ES-I3 (cell line): Measurements from ENCODE around the gene RNF224.
"Not testable (repeated sequence)": the region's sequence is repeated elsewhere in the genome, so short reads cannot be mapped to it uniquely, and the experiment has no call there.

Experiments
- H3K36me3 ChIP-seq: 2 replicates; pipeline ENCODE4 v1.6.1; 2013; ENCODE audit warnings: mild to moderate bottlenecking, low read length, control low read depth, moderate library complexity; ENCODE audit not compliant: insufficient read depth
- H3K4me1 ChIP-seq: 2 replicates; pipeline ENCODE4 v1.6.1; 2013; ENCODE audit warnings: mild to moderate bottlenecking, control low read depth, low read length; ENCODE audit not compliant: insufficient read depth
- H3K9ac ChIP-seq: 2 replicates; pipeline ENCODE4 v1.6.1; 2013; ENCODE audit warnings: low read depth, mild to moderate bottlenecking, low read length, moderate library complexity
- H3K9me3 ChIP-seq: 2 replicates; pipeline ENCODE4 v1.6.1; 2013; ENCODE audit warnings: mild to moderate bottlenecking, low read length, moderate library complexity; ENCODE audit not compliant: control insufficient read depth, insufficient read depth

The RNF224 gene

GRCh38 chr9:137233143-137233980, 6.1 kb downstream of the RNF224 start:
- peaks cover 12% of the 10 kb centered on the region; the same call in 1 of the 2 replicates for H3K4me1 ChIP-seq
- H3K9me3 ChIP-seq = no peaks in the 10 kb centered on the region

GRCh38 chr9:137234055-137234697, 6.9 kb downstream of the RNF224 start:
- peaks cover 12% of the 10 kb centered on the region; the same call in 1 of the 2 replicates for H3K4me1 ChIP-seq
- H3K9ac ChIP-seq = no peak overlapping the region
- no peaks in the 10 kb centered on the region for H3K36me3 ChIP-seq
- no peaks in the 10 kb centered on the region for H3K9me3 ChIP-seq

More at GRCh38 chr9:137233143-137233980, 6.1 kb downstream of the RNF224 start:
- no peak overlapping the region for H3K9ac ChIP-seq
- no peaks in the 10 kb centered on the region for H3K36me3 ChIP-seq

- peaks cover 12% of the 10 kb centered on the region; the same call in 1 of the 2 replicates for H3K4me1 ChIP-seq
- no peaks in the 10 kb centered on the region for H3K36me3 ChIP-seq
Measured at GRCh38 chr9:137234758-137235423, 7.6 kb downstream of the RNF224 start.

GRCh38 chr9:137235424-137236237, 8.3 kb downstream of the RNF224 start:
- Histone ChIP-seq H3K36me3 (no peaks in the 10 kb centered on the region), H3K4me1 (peaks cover 12% of the 10 kb centered on the region; the same call in 1 of the 2 replicates), H3K9me3 (no peaks in the 10 kb centered on the region), H3K9ac (no peak overlapping the region)

More at GRCh38 chr9:137234758-137235423, 7.6 kb downstream of the RNF224 start:
- no peaks in the 10 kb centered on the region for H3K9me3 ChIP-seq
- no peak overlapping the region for H3K9ac ChIP-seq

- Histone ChIP-seq H3K9ac (peak overlapping the region; percentile 13; the same call in 1 of the 2 replicates), H3K9me3 (no peaks in the 10 kb centered on the region), H3K4me1 (peaks cover 12% of the 10 kb centered on the region; the same call in 1 of the 2 replicates), H3K36me3 (no peaks in the 10 kb centered on the region)
Measured at GRCh38 chr9:137236238-137236935, 9.1 kb downstream of the RNF224 start.

GRCh38 chr9:137236936-137237421, 9.7 kb downstream of the RNF224 start:
- Histone ChIP-seq H3K9ac (peak overlapping the region; percentile 13; the same call in 1 of the 2 replicates), H3K9me3 (no peaks in the 10 kb centered on the region), H3K4me1 (peaks cover 12% of the 10 kb centered on the region; the same call in 1 of the 2 replicates), H3K36me3 (no peaks in the 10 kb centered on the region)

- Histone ChIP-seq H3K36me3 (peaks cover 9% of the 10 kb centered on the region), H3K9me3 (no peaks in the 10 kb centered on the region), H3K9ac (no peak overlapping the region), H3K4me1 (peaks cover 16% of the 10 kb centered on the region; the same call in 1 of the 2 replicates)
Measured at GRCh38 chr9:137237759-137238726, 10.7 kb downstream of the RNF224 start.

- Histone ChIP-seq H3K4me1 (peaks cover 26% of the 10 kb centered on the region; the same call in 1 of the 2 replicates), H3K9ac (peak overlapping the region; percentile 94), H3K36me3 (peaks cover 12% of the 10 kb centered on the region)
- H3K9me3 ChIP-seq = not testable (repeated sequence)
Measured at GRCh38 chr9:137239541-137240200, 12.4 kb downstream of the RNF224 start.

GRCh38 chr9:137240318-137240840, 13.1 kb downstream of the RNF224 start:
- Histone ChIP-seq H3K36me3 (peaks cover 12% of the 10 kb centered on the region), H3K9ac (peak overlapping the region; percentile 94), H3K4me1 (peaks cover 30% of the 10 kb centered on the region; the same call in 1 of the 2 replicates), H3K9me3 (no peaks in the 10 kb centered on the region)

- peak within 1 kb of the TSS; percentile 94 for H3K9ac ChIP-seq
- H3K9me3 ChIP-seq = no peaks in the 10 kb centered on the region
- H3K36me3 ChIP-seq = peaks cover 12% of the 10 kb centered on the region
- peaks cover 29% of the 10 kb centered on the region; the same call in 1 of the 2 replicates for H3K4me1 ChIP-seq
Measured at GRCh38 chr9:137240841-137241489, 13.7 kb downstream of the RNF224 start, which contains the start of gene TUBB4B. Gene TUBB4B (plus strand): TSS chr9:137241287. CDS start chr9:137241361, 74 bp downstream.
